HG03064 (cell line): Measurements from ENCODE around the gene DNAH10.

ENCODE experiments used
- ATAC-seq: cut with Tn5 transposase; IDR thresholded peaks from one replicate; pipeline ENCODE4 v1.9.1; 2021; ENCODE audit warnings: low read depth; ENCODE audit not compliant: unreplicated experiment

The DNAH10 gene

GRCh38 chr12:123873793-123874192 is 111.7 kb downstream of the DNAH10 start:
- no peak for ATAC-seq

DNA sequence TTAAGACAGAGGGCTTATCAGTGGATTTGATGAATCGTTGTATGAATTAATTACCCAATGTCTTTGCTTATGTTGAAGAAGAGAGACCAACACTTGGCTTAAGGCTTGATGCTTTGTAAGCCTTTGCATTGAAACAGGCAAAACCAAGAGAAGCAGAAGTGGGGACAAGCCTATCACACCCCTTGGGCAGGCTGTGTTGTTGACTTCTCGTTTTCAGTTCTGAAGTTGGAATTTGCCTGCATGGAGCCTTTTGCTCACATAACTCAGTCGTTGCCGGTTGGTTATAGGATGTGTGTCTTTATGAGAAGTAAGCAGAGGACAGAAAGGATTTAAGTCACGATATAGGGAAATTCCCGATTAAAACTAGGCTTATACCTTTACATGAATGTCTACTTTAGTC is 115.9 kb downstream of the DNAH10 start:
- ATAC-seq: no peak

DNA sequence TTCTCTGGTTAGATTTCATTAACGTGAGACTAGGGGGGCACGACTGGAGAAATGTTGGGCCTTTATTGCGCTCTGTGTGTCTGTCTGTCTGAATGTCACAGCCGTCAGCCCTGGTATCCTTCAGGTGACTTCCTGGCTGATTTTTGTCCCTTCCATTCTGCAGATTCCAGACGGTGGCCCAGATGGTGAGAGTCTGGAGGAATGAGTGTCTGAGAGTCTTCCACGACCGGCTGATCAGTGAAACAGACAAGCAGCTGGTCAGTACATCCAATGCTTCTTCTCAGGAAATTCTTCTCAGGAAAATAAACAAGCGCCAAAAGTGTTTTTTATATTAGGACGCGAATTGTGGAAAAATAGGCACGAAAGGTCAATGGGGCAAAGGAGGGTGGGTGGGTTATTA is 117.0 kb downstream of the DNAH10 start:
- ATAC-seq: no peak

DNA sequence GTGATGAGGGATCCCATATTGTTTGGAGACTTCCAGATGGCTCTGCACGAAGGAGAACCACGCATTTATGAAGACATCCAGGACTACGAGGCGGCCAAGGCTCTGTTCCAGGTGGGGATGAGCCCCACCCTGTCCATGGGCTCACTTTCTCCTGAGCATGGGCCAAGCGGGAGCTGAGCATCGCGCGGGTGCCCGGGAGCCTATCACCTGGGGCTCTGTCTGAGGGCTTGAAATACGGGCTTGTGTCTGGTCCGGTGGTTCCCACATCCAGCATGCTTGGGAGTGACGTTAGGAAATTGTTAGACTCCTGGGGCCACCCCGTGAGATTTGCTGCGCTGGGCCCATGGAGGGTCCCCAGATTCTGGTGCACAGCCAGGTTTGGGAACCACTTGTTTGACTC is 117.6 kb downstream of the DNAH10 start:
- ATAC-seq: no peak

GRCh38 chr12:123882161-123882705 is 120.1 kb downstream of the DNAH10 start:
- ATAC-seq: no peak

GRCh38 chr12:123886258-123886657 is 124.2 kb downstream of the DNAH10 start:
- no peak for ATAC-seq

- no peak for ATAC-seq
Measured at GRCh38 chr12:123886931-123887582, 125.0 kb downstream of the DNAH10 start.

- ATAC-seq: no peak
Measured at GRCh38 chr12:123888989-123889388, 126.9 kb downstream of the DNAH10 start.

- no peak for ATAC-seq
Measured at GRCh38 chr12:123889848-123890535, 127.9 kb downstream of the DNAH10 start.

GRCh38 chr12:123890536-123890902 is 128.4 kb downstream of the DNAH10 start:
- ATAC-seq: no peak

GRCh38 chr12:123891011-123891410 is 128.9 kb downstream of the DNAH10 start:
- no peak for ATAC-seq

DNA sequence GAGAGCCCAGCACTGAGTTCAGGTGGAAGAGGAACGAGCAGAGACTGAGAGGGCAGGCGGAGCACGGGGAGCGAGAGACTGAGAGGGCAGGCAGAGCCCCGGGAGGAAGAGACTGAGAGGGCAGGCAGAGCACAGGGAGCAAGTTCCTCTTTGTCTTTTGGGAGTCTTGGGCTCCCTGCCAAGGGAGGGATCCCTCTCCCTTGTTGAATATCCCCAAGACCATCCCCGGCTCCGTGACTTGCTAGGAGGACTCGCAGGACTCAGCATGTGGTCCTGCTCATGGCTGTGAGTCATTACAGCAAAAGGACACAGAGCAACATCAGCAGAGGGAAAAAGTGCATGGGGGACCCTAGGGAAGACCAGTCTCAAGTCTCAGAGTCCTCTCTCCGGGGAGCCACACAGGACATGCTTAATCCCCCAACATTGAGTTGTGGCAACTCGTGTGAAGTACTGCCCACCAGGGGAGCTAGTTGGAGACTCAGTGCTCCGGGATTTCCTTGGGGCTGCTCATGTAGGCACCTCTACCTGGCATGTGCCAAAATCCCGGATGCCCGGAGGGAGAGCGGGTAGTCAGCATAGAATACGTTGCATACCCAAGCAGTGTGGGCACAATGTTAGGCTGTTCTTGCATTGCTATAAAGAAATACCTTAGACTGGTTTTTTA is 129.5 kb downstream of the DNAH10 start:
- no peak for ATAC-seq

DNA sequence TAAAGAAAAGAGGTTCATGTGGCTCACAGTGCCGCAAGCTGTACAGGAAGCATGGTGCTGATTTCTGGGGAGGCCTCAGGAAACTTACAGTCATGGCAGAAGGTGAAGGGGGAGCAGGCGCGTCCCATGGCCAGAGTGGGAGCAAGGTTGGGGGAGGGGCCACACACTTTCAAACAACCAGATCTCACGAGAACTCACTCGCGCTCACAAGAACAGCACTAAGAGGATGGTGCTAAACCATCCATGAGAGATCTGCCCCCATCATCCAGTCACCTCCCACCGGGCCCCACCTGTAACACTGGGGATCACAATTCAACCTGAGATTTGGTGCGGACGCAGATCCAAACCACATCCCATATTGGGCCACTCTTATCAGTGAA is 130.1 kb downstream of the DNAH10 start:
- ATAC-seq: no peak

DNA sequence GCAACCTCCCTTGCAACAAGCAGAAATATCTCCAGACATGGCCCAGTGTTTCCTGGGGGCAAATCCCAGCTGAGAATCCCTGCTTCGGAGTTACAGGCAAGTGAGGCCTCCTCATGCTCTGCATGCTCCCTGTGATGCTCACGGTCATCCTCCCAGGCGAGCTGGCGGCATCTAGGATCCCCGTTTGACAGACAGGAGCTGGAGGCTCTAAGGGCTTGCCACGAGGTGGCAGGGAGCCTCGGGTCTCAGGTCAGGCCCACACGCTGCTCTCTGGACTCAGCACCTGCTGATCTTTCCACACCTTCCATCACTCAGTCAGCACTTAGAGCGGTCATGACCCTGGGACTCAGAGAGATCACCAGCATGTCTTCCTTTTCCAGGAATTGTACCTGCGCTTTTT is 130.8 kb downstream of the DNAH10 start:
- ATAC-seq: no peak

DNA sequence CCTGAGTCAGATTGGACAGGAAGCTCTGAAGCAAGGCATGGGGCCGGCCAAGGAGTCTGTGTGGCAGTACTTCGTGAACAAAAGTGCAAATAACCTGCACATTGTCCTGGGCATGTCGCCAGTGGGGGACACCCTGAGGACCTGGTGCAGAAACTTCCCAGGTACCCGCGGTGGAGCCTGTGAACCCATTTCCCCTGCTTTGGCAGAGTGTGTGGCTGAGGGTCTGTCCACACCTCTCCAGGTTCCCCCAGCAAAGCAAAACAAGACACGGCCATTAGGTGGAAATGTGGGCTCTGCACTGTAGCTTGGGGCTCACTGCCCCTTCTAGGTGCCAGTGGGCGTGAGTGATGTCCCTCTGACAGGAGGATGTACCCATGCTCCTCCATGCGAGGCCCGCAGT is 131.2 kb downstream of the DNAH10 start:
- ATAC-seq: no peak

GRCh38 chr12:123894823-123895345 is 132.8 kb downstream of the DNAH10 start:
- no peak for ATAC-seq

GRCh38 chr12:123895451-123895850 is 133.3 kb downstream of the DNAH10 start:
- ATAC-seq: no peak

GRCh38 chr12:123896767-123897166 is 134.7 kb downstream of the DNAH10 start:
- no peak for ATAC-seq

GRCh38 chr12:123897221-123897620 is 135.1 kb downstream of the DNAH10 start:
- no peak for ATAC-seq

GRCh38 chr12:123898673-123899072 is 136.6 kb downstream of the DNAH10 start:
- no peak for ATAC-seq

DNA sequence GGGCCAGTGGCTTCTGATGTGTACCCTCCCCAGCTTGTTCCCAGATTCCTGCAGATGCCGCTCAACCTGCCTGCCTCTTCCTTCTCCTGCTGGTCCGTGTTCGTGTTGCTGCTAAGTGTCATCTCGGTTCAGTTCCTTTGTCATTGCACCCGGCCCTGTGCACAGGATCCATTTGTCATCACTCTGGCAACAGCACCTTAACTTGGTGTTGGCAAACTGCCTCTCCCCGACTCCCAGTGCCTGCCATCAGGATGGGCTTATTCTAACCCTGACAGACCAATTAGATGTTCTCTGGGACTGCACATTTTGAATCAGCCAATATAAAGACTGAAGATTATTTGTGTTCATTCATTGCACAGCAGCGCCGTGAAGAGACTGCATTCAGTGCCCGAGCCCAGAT is 137.3 kb downstream of the DNAH10 start:
- ATAC-seq: no peak
